Epidermal melanocyte (primary cell): Measurements from ENCODE around the gene GPER1.

ENCODE experiments used
- DNase-seq: peaks from one replicate; pipeline ENCODE4 v3.0.0; 2011; ENCODE audit warnings: low spot score; ENCODE audit not compliant: insufficient read length

The GPER1 gene

GRCh38 chr7:1086588-1087464 lies 1.1 kb upstream of the GPER1 start:
- DNase-seq: peak; percentile 94

- peak; percentile 71 for DNase-seq
Measured at GRCh38 chr7:1087465-1087814, 473 bp upstream of the GPER1 start.

- no peak for DNase-seq
Measured at GRCh38 chr7:1090236-1090635, 2.3 kb downstream of the GPER1 start.

GRCh38 chr7:1090686-1091643 lies 3.1 kb downstream of the GPER1 start:
- no peak for DNase-seq

GRCh38 chr7:1091644-1092027 lies 3.7 kb downstream of the GPER1 start:
- DNase-seq: no peak

GRCh38 chr7:1092161-1092632 lies 4.3 kb downstream of the GPER1 start:
- no peak for DNase-seq

- DNase-seq: no peak
Measured at GRCh38 chr7:1092806-1093501, 5.0 kb downstream of the GPER1 start.

GRCh38 chr7:1093502-1093843 lies 5.6 kb downstream of the GPER1 start:
- no peak for DNase-seq

- DNase-seq: no peak
Measured at GRCh38 chr7:1093916-1094508, 6.1 kb downstream of the GPER1 start.

- DNase-seq: no peak
Measured at GRCh38 chr7:1094870-1095269, 7.0 kb downstream of the GPER1 start.

GRCh38 chr7:1095621-1096155 lies 7.8 kb downstream of the GPER1 start:
- no peak for DNase-seq

GRCh38 chr7:1096156-1097119 lies 8.5 kb downstream of the GPER1 start:
- DNase-seq: no peak

- DNase-seq: no peak
Measured at GRCh38 chr7:1097120-1097504, 9.2 kb downstream of the GPER1 start.

- DNase-seq: no peak
Measured at GRCh38 chr7:1098243-1099153, 10.6 kb downstream of the GPER1 start.

GRCh38 chr7:1099154-1099542 lies 11.2 kb downstream of the GPER1 start:
- no peak for DNase-seq

- no peak for DNase-seq
Measured at GRCh38 chr7:1099637-1100036, 11.7 kb downstream of the GPER1 start.

- no peak for DNase-seq
Measured at GRCh38 chr7:1100386-1100785, 12.5 kb downstream of the GPER1 start.

GRCh38 chr7:1100834-1101562 lies 13.1 kb downstream of the GPER1 start:
- no peak for DNase-seq
